Activated effector memory CD4-positive, alpha-beta T cell treated with Interleukin-2 at 50 U/mL for 16 hours (primary cell): ENCODE data around the gene ARFGAP3.
"Not testable (repeated sequence)": the region's sequence is repeated elsewhere in the genome, so short reads cannot be mapped to it uniquely, and the experiment has no call there.

Source experiments
- DNase-seq: peaks from one replicate; pipeline ENCODE4 v3.0.0-alpha.2; 2020

ARFGAP3 gene

DNA sequence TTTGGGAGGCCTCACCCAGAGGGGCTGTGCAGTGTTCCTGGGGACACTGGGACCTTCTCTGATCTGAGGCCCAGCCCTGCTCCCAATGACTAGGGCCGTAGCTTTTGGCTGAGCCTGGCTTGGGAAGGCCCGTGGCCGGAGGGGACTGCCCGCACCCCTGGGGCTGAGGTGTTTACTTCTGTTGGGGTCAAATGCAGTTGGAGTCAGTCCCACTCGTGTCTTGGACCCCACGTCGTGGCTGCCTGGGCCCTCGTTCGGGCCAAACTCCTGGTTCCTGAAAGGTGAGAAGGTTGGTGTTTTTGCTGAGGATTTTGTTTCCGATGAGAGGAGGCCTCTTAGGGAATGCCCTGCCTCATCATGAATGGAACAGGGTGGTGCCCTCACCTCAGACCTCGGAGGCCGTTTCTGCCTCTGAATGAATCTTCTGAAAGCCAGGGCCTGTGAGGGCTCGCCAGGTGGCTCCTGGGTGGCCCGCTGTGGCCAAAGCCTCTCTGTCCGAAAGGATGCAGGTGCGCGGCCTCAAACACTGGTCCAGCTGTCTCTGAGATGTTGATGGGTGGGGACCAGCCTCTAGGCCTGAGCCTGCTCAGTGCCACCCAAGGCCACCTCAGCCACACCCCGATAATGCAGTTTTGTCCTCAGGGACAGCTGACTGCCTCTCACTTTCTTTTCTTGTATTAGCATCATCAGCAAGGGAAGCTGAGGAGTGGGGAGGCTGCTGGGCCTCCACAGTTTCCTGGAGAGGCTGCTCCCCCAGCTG, 96.1 kb downstream of the ARFGAP3 start:
- no peak for DNase-seq

DNA sequence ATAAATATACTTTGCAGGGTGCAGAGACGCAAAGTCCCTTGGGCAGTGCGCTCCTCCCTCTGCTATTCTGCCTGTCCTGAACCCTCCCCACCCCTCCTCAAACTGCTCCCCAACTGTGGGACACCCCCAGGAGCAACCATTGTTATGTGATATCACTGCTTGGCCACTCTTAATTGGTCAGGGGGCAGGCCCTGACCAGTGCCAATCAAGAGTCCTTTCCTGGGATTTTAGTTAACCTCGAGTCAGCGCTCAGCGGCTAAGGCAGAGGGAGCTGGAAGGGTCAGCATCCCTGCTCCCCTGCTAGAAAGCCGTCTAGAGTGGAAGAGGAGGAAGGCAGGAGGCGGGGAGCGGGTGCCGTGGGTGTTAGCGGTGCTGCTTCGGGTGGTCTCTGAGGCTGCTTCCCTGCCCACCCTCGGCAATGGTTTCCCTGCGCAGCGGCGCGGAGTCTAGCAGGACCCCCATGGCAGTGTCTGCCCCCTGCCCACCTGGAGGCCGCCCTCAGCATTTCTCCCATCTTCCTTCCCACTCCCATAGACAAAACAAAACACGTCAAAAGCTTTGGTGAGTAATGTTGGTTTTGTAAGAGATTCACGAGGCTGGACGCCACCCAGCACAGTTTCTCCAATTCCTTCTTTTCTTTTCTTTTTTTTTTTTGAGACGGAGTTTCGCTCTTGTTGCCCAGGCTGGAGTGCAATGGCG, 98.0 kb downstream of the ARFGAP3 start:
- DNase-seq = no peak

DNA sequence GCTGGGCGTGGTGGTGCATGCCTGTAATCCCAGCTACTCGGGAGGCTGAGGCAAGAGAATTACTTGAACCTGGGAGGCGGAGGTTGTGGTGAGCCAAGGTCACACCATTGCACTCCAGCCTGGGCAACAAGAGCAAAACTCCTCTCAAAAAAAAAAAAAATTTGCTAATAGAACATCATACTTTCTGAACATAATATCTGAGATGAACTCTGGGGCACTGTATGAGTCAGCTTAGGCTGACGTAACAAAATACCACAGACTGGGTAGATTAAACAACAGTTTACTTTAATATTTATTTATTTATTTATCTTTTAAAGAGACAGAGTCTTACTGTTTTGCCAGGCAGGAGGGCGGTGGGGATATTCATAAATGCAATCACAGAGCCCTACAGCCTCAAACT, 101.5 kb downstream of the ARFGAP3 start:
- not testable (repeated sequence) for DNase-seq

DNA sequence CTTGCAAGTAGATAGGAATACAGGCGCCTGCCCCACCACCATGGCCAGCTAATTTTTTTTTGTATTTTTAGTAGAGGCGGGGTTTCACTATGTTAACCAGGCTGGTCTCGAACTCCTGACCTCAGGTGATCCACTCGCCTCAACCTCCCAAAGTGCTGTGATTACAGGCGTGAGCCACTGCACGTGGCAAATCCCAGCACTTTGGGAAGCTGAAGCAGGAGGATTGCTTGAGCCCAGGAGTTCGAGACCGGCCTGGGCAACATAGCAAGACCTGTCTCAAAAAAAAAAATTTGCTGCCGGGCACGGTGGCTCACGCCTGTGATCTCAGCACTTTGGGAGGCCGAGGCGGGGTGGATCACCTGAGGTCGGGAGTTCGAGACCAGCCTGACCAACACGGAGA, 102.0 kb downstream of the ARFGAP3 start:
- DNase-seq = not testable (repeated sequence)

DNA sequence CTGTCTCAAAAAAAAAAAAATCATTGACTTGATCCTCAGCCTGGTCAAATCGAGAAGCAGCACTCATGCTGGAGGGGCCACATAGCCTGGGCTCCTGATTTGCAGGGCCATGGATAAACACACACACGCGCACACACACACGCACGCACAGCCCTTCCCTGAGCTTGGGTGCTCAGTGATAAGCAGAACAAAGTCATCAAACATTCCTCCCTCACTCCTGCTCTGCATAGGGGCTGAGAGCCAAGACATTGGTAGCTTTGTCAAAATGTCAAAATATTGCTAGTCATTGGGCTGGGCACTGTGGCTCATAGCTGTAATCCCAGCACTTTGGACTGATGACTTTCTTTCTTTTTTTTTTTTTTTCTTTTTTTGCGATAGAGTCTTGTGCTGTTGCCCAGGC, 102.4 kb downstream of the ARFGAP3 start:
- DNase-seq = no peak

DNA sequence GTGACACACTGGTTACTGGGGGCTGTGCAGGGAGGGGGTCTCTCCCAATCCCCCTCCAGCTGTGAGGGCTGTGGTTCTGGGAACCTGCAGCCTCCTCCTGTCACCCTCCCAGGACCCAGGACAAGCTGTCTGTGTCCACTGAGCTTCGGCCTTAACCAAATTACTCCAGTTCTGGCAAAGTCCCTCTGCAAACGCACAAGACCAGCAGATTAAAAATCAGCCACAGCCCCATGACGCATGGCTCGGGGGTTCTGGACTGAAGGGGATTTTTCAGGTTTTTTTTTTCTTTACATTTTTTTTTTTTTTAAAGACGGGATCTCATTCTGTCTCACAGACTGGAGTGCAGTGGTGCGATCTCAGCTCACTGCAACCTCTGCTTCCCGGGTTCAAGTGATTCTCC, 104.2 kb downstream of the ARFGAP3 start:
- DNase-seq = no peak

DNA sequence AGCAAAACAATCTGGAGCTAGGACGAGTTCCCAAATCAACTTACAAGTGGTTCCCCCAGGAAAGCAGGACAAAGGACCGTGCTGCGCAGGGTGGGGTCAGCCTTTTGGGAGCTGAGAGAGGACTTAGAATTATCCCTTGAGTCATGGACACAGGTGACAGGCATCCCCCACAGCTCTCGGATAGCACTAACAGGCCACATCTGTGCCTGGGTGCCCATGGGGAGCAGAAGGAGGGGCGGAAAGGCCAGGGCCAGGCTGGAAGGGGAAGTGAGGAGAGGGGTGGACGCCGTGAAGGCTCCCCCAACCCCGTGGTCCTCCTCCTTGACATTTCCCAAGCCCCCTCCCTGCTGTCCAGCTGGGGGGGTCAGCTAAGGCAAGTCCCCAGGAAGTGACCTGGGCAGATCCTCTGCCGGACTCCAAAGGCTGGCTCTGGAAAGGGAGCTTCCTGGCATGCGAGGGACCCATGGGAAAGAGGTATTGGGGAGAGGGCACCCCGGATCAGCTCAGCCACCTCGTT, 104.8 kb downstream of the ARFGAP3 start:
- DNase-seq = no peak

DNA sequence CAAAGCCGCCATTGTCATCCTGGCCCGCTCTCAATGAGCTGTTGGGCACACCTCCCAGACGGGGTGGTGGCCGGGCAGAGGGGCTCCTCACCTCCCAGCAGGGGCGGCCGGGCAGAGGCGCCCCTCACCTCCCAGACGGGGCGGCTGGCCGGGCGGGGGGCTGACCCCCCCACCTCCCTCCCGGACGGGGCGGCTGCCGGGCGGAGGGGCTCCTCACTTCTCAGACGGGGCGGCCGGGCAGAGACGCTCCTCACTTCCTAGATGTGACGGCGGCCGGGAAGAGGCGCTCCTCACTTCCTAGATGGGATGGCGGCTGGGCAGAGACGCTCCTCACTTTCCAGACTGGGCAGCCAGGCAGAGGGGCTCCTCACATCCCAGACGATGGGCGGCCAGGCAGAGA, 106.7 kb downstream of the ARFGAP3 start:
- DNase-seq = not testable (repeated sequence)

DNA sequence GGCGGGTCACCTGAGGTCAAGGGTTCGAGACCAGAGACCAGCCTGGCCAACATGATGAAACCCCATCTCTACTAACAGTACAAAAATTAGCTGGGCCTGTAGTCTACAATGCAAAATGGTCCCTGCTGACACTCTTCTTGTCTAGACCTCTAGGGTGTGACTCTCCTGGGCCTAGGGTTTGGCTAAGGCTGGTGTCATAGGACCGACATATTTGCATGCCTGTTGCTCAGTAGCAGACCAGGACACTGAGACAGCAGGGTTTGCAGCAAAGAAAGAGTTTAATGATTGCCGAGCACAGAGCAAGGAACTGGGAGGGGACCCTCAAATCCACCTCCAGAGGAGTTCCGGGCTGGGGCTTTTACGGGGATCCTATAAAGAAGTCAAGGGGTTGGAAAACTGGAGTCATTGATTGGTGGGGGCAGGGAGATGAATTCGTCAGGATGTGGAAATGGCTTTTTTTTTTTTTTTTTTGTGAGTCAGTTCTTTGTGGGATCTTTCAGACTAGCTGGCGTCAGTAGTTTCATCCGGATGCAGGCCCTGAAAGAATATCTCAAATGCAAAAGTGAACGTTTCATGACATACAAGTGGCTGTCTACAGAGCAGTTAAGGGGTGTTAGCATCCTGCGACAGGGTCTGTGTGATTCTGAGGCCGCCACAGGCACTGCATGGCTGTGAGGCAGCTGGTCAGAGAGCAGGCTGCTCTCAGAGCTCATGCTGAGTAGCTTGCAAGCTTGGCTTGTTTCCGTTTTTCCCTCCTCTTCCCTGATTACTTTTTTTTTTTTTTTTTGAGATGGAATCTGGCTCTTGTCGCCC, 109.2 kb downstream of the ARFGAP3 start:
- DNase-seq = no peak
